Retinal pigment epithelial cell (primary cell): ENCODE data around the gene NHLRC1.

Experiments used
- DNase-seq: peaks from one replicate; pipeline ENCODE4 v3.0.0-alpha.2; 2010; ENCODE audit warnings: low read depth
- H3K4me3 ChIP-seq: 2 replicates; pipeline ENCODE4 v1.5.1; 2011; ENCODE audit warnings: mild to moderate bottlenecking, low read length, control low read depth, moderate library complexity
- CTCF ChIP-seq: conservative IDR thresholded peaks from 2 replicates; pipeline ENCODE4 v1.5.1; 2011; ENCODE audit warnings: low read depth, low read length, control low read depth, inconsistent platforms

Gene NHLRC1

GRCh38 chr6:18148304-18149025 is 26.0 kb upstream of the NHLRC1 start:
- H3K4me3 ChIP-seq, result no peak overlapping the region
- no peak for TF ChIP-seq CTCF
- DNase-seq, result peak; percentile 52

GRCh38 chr6:18147616-18148015 is 25.1 kb upstream of the NHLRC1 start:
- DNase-seq, result no peak
- H3K4me3 ChIP-seq, result no peak overlapping the region
- TF ChIP-seq CTCF, result no peak

GRCh38 chr6:18147160-18147559 is 24.7 kb upstream of the NHLRC1 start:
- no peak for DNase-seq
- no peak overlapping the region for H3K4me3 ChIP-seq
- TF ChIP-seq CTCF, result no peak

- no peak for DNase-seq
- H3K4me3 ChIP-seq, result no peak overlapping the region
- no peak for TF ChIP-seq CTCF
Observed at GRCh38 chr6:18142591-18142861, 20.0 kb upstream of the NHLRC1 start.

GRCh38 chr6:18141805-18142590 is 19.5 kb upstream of the NHLRC1 start:
- H3K4me3 ChIP-seq, result no peak overlapping the region
- TF ChIP-seq CTCF, result no peak

GRCh38 chr6:18139935-18140621 is 17.6 kb upstream of the NHLRC1 start:
- no peak overlapping the region for H3K4me3 ChIP-seq
- no peak for TF ChIP-seq CTCF
- no peak for DNase-seq

More at GRCh38 chr6:18141805-18142590, 19.5 kb upstream of the NHLRC1 start:
- no peak for DNase-seq
